Fibroblast of the aortic adventitia (primary cell): ENCODE data around the gene TRABD2B. TPM values are rescaled to one million over a fixed set of nuclear protein-coding genes. Genes with fewer than 3 reads are reported as not detected.

ENCODE experiments used
- DNase-seq: peaks from one replicate; pipeline ENCODE4 v3.0.0-alpha.2; 2010; ENCODE audit warnings: low read depth
- H3K4me3 ChIP-seq: 2 replicates; pipeline ENCODE4 v1.5.1; 2011; ENCODE audit warnings: low read depth, mild to moderate bottlenecking, control low read depth, low read length, moderate library complexity
- CTCF ChIP-seq: IDR thresholded peaks from 2 replicates; pipeline ENCODE4 v1.5.1; 2011; ENCODE audit warnings: mild to moderate bottlenecking, low read length, control low read depth, inconsistent platforms; ENCODE audit not compliant: insufficient read depth
- total RNA-seq: library from RNA; depleted of rRNA; stranded (reverse); fragments of >200 nt; gene quantifications from 2 replicates; pipeline ENCODE4 v1.2.3, GENCODE V29; 2012; ENCODE audit warnings: low replicate concordance

The TRABD2B gene
- total RNA-seq, 1 donor = under 0.01 TPM

- no peak for DNase-seq
- H3K4me3 ChIP-seq = no peak overlapping the region
- no peak for TF ChIP-seq CTCF
Observed at GRCh38 chr1:47779613-47780012, 217.6 kb downstream of the TRABD2B start.

GRCh38 chr1:47778280-47778679 lies 218.9 kb downstream of the TRABD2B start:
- H3K4me3 ChIP-seq = no peak overlapping the region
- TF ChIP-seq CTCF = no peak
- no peak for DNase-seq

- no peak for DNase-seq
- no peak for TF ChIP-seq CTCF
- no peak overlapping the region for H3K4me3 ChIP-seq
Observed at GRCh38 chr1:47777322-47777721, 219.9 kb downstream of the TRABD2B start.

- H3K4me3 ChIP-seq = no peak overlapping the region
- TF ChIP-seq CTCF = no peak
- DNase-seq = no peak
Observed at GRCh38 chr1:47776667-47777131, 220.5 kb downstream of the TRABD2B start.

GRCh38 chr1:47774986-47775834 lies 222.0 kb downstream of the TRABD2B start:
- no peak for TF ChIP-seq CTCF
- no peak for DNase-seq
- H3K4me3 ChIP-seq = no peak overlapping the region

- no peak for DNase-seq
- H3K4me3 ChIP-seq = no peak overlapping the region
- no peak for TF ChIP-seq CTCF
Observed at GRCh38 chr1:47772960-47773682, 224.1 kb downstream of the TRABD2B start.
